Heart left ventricle (tissue), 13 donors: ENCODE data around the gene FTL.

Experiments
- CTCF ChIP-seq, 12 donors: fragments of 200-600 bp; sonication (generic) in 4 of 12; IDR thresholded peaks; one replicate each; pipeline versions ENCODE4 v1.5.0 to v1.8.0; 2018 to 2022; ENCODE audit warnings: antibody characterized with exemption in 12 of 12, mild to moderate bottlenecking in 5 of 12
- POLR2A ChIP-seq, 2 donors: fragments of 450-650 bp; IDR thresholded peaks; one replicate each; pipeline ENCODE4 v1.6.1; 2017; ENCODE audit warnings: antibody characterized with exemption in 2 of 2, mild to moderate bottlenecking in 2 of 2, moderate library complexity in 2 of 2
- donor health status: ischemic (EF 13 %, LVEDD 7.1; RV severe dilation, severe dysfunction).
- donor health status: DM: no; HTN: yes; CAD: no.
- donor health status: DM: no; HTN: no; CAD: no.
- donor health status: ischemic (EF 25% LVEDD 6.9; RV normal size, moderate dysfunction).
- donor health status: ischemic (EF 25% LVEDD 5.7; RV mildly dilated, moderate dysfunction).
- donor health status: ischemic (EF 35%, LVEDD 5.7; RV mildly dilated, moderate dysfunction).
- donor health status: nonischemic (EF 11% LVEDD 7.7; RV severe dilation, severe dysfunction).
- donor health status: DM: yes; HTN: yes; CAD: no.
- donor health status: PGD.
- donor health status: ischemic (EF 29% LVEDD 5.4; RV normal size, mild dysfunction).
- donor health status: nonischemic (EF 23%, LVEDD 6.1; RV moderate dilation, normal function).

DNA sequence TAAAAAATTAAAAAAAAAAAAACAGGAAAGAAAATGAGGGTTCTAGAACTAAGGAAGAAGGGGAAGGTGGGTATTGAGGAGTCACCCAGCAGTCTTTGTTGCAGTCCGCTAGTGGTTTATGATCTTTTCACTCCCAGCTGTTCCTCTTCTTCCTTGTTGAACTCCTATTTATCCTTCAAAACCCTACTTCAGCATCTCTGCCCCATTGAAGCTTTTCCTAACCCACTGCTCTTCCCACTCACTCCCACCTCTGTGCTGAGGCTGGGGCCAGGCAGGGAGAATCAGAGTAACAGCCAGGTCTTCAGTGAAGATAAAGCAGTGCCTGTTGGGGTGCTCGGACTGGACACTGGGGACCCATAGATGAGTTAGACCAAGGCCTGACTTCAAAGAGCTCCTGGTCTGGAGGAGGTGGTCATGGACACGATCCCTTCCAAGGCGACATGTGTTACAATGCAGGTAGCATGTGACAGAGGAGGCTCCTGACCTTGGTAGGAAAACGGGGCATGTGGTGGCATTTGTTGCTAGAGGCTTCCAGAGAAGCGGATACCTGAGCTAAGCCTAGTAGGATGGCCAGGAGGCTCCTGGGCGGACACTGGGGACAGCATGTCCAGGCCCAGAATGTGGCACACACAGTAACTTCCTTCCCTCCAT is 40.0 kb downstream of the FTL start:
- TF ChIP-seq CTCF (IDR thresholded peaks at IDR 0.05) (no peak), POLR2A (IDR thresholded peaks at IDR 0.05) (no peak)
